Type B pancreatic cell (in vitro differentiated cells): ENCODE results near the gene GAL3ST2. TPM values are rescaled to one million over a fixed set of nuclear protein-coding genes. Genes with fewer than 3 reads are reported as not detected.
"Not testable (repeated sequence)": the region's sequence is repeated elsewhere in the genome, so short reads cannot be mapped to it uniquely, and the experiment has no call there.

ENCODE experiments used
- DNase-seq: peaks from one replicate; pipeline ENCODE4 v3.0.0; 2021; ENCODE audit warnings: mixed read lengths; ENCODE audit not compliant: unreplicated experiment; ENCODE audit errors: extremely low spot score
- H3K27ac Mint-ChIP-seq: 2 replicates; pipeline ENCODE4 v1.8.0; 2021; ENCODE audit warnings: mild to moderate bottlenecking, mixed read lengths
- H3K27me3 Mint-ChIP-seq: 2 replicates; pipeline ENCODE4 v1.8.0; 2021; ENCODE audit warnings: mixed read lengths
- H3K36me3 Mint-ChIP-seq: 2 replicates; pipeline ENCODE4 v1.8.0; 2021; ENCODE audit warnings: mixed read lengths
- H3K4me1 Mint-ChIP-seq: one replicate; pipeline ENCODE4 v1.8.0; 2021; ENCODE audit warnings: mixed read lengths; ENCODE audit not compliant: unreplicated experiment
- H3K4me3 Mint-ChIP-seq: 2 replicates; pipeline ENCODE4 v1.8.0; 2021; ENCODE audit warnings: mild to moderate bottlenecking, mixed read lengths
- H3K9me3 Mint-ChIP-seq: 2 replicates; pipeline ENCODE4 v1.8.0; 2021; ENCODE audit warnings: mixed read lengths
- CTCF ChIP-seq: fragments of 200-600 bp; sonication (generic); conservative IDR thresholded peaks from 2 replicates; pipeline ENCODE4 v1.5.0; 2021; ENCODE audit warnings: antibody characterized with exemption, mild to moderate bottlenecking
- total RNA-seq: library from RNA; stranded (reverse); gene quantifications from 2 replicates; pipeline ENCODE4 v1.2.1, GENCODE V29; 2021; ENCODE audit warnings: low replicate concordance

GAL3ST2 gene
- total RNA-seq, 1 donor from 2014 or later = 0.29 TPM

GRCh38 chr2:241738040-241738686, 38.5 kb upstream of the GAL3ST2 start:
- no peaks in the 10 kb centered on the region for H3K9me3 Mint-ChIP-seq
- H3K4me3 Mint-ChIP-seq = peak overlapping the region; percentile 55
- no peaks in the 10 kb centered on the region for H3K36me3 Mint-ChIP-seq
- H3K27me3 Mint-ChIP-seq = no peaks in the 10 kb centered on the region
- H3K4me1 Mint-ChIP-seq = peaks cover 12% of the 10 kb centered on the region
- no peak overlapping the region for H3K27ac Mint-ChIP-seq
- TF ChIP-seq CTCF = no peak
- no peak for DNase-seq

- no peak for DNase-seq
- Mint-ChIP-seq H3K27me3 (no peaks in the 10 kb centered on the region), H3K27ac (no peak overlapping the region), H3K36me3 (no peaks in the 10 kb centered on the region), H3K4me3 (no peak overlapping the region), H3K4me1 (peaks cover 12% of the 10 kb centered on the region), H3K9me3 (no peaks in the 10 kb centered on the region)
- TF ChIP-seq CTCF = no peak
Measured at GRCh38 chr2:241739177-241739576, 37.4 kb upstream of the GAL3ST2 start.

- no peak for TF ChIP-seq CTCF
- Mint-ChIP-seq H3K9me3 (no peaks in the 10 kb centered on the region), H3K4me1 (peaks cover 12% of the 10 kb centered on the region), H3K4me3 (no peak overlapping the region), H3K27ac (no peak overlapping the region), H3K27me3 (no peaks in the 10 kb centered on the region), H3K36me3 (no peaks in the 10 kb centered on the region)
- no peak for DNase-seq
Measured at GRCh38 chr2:241739651-241740050, 37.0 kb upstream of the GAL3ST2 start.

- H3K36me3 Mint-ChIP-seq = peaks cover 11% of the 10 kb centered on the region
- H3K27me3 Mint-ChIP-seq = no peaks in the 10 kb centered on the region
- no peak for TF ChIP-seq CTCF
- no peak overlapping the region for H3K27ac Mint-ChIP-seq
- H3K4me3 Mint-ChIP-seq = no peak overlapping the region
- DNase-seq = no peak
- peaks cover 8% of the 10 kb centered on the region for H3K4me1 Mint-ChIP-seq
- H3K9me3 Mint-ChIP-seq = peaks cover 7% of the 10 kb centered on the region
Measured at GRCh38 chr2:241741016-241741415, 35.6 kb upstream of the GAL3ST2 start.

- Mint-ChIP-seq H3K27ac (no peak overlapping the region), H3K4me3 (no peak overlapping the region), H3K9me3 (peaks cover 8% of the 10 kb centered on the region), H3K4me1 (peaks cover 4% of the 10 kb centered on the region), H3K27me3 (no peaks in the 10 kb centered on the region), H3K36me3 (peaks cover 19% of the 10 kb centered on the region)
- no peak for TF ChIP-seq CTCF
- no peak for DNase-seq
Measured at GRCh38 chr2:241742320-241742939, 34.2 kb upstream of the GAL3ST2 start.

- not testable (repeated sequence) for H3K27ac Mint-ChIP-seq, DNase-seq, H3K4me1 Mint-ChIP-seq, H3K27me3 Mint-ChIP-seq, H3K4me3 Mint-ChIP-seq, H3K9me3 Mint-ChIP-seq
- peaks cover 19% of the 10 kb centered on the region for H3K36me3 Mint-ChIP-seq
Measured at GRCh38 chr2:241743008-241743407, 33.6 kb upstream of the GAL3ST2 start.
